WERI-Rb-1 (cell line): ENCODE data around the gene KRTAP5-1.
"Not testable (repeated sequence)": the region's sequence is repeated elsewhere in the genome, so short reads cannot be mapped to it uniquely, and the experiment has no call there.

Source experiments
- DNase-seq: peaks from one replicate; pipeline ENCODE4 v3.0.0-alpha.2; 2020
- H3K27ac ChIP-seq: fragments of 250-450 bp; sonication (Bioruptor Pico); 2 replicates; pipeline ENCODE4 v1.5.1; 2020; ENCODE audit warnings: mild to moderate bottlenecking, moderate library complexity
- H3K27me3 ChIP-seq: fragments of 250-450 bp; sonication (Bioruptor Pico); 2 replicates; pipeline ENCODE4 v1.5.1; 2021; ENCODE audit warnings: mild to moderate bottlenecking, low read depth, moderate library complexity; ENCODE audit not compliant: insufficient read depth, severe bottlenecking
- H3K36me3 ChIP-seq: fragments of 250-450 bp; sonication (Bioruptor Pico); 2 replicates; pipeline ENCODE4 v1.5.1; 2020; ENCODE audit warnings: mild to moderate bottlenecking, moderate library complexity
- H3K4me3 ChIP-seq: 2 replicates; pipeline ENCODE4 v1.5.1; 2011; ENCODE audit warnings: low read depth, mild to moderate bottlenecking, control low read depth, low read length
- H3K9me3 ChIP-seq: fragments of 250-450 bp; sonication (Bioruptor Pico); 2 replicates; pipeline ENCODE4 v1.5.1; 2021; ENCODE audit warnings: mild to moderate bottlenecking, moderate library complexity; ENCODE audit not compliant: severe bottlenecking
- CTCF ChIP-seq: IDR thresholded peaks from 2 replicates; pipeline ENCODE4 v1.5.1; 2011; ENCODE audit warnings: low read depth, mild to moderate bottlenecking, control low read depth, inconsistent platforms, low read length

The KRTAP5-1 gene

GRCh38 chr11:1597994-1598380 lies 12.9 kb upstream of the KRTAP5-1 start, which contains the start of gene KRTAP5-2:
KRTAP5-2 (minus strand) TSS chr11:1598294; CDS start chr11:1598250, 44 bp downstream.
- Histone ChIP-seq H3K27me3 (peaks cover 49% of the 10 kb centered on the region), H3K9me3 (no peaks in the 10 kb centered on the region), H3K27ac (no peak within 1 kb of the TSS), H3K36me3 (no peaks in the 10 kb centered on the region), H3K4me3 (no peak within 1 kb of the TSS)
- TF ChIP-seq CTCF, result no peak
- DNase-seq, result no peak

- TF ChIP-seq CTCF, result no peak
- no peak overlapping the region for H3K4me3 ChIP-seq
- no peak overlapping the region for H3K27ac ChIP-seq
- no peaks in the 10 kb centered on the region for H3K9me3 ChIP-seq
- no peak for DNase-seq
- no peaks in the 10 kb centered on the region for H3K36me3 ChIP-seq
- H3K27me3 ChIP-seq, result peaks cover 52% of the 10 kb centered on the region
These were observed 12.4 kb upstream of the KRTAP5-1 start for GRCh38 chr11:1597331-1597993.

- H3K27ac ChIP-seq, DNase-seq, H3K36me3 ChIP-seq, H3K9me3 ChIP-seq, H3K4me3 ChIP-seq: not testable (repeated sequence)
- peaks cover 51% of the 10 kb centered on the region for H3K27me3 ChIP-seq
These were observed 11.6 kb upstream of the KRTAP5-1 start for GRCh38 chr11:1596576-1597121.

GRCh38 chr11:1595994-1596575 lies 11.0 kb upstream of the KRTAP5-1 start:
- not testable (repeated sequence) for H3K27ac ChIP-seq, DNase-seq, H3K9me3 ChIP-seq, H3K36me3 ChIP-seq, H3K4me3 ChIP-seq
- H3K27me3 ChIP-seq, result peaks cover 51% of the 10 kb centered on the region

GRCh38 chr11:1592628-1593027 lies 7.5 kb upstream of the KRTAP5-1 start:
- Histone ChIP-seq H3K27me3 (peaks cover 57% of the 10 kb centered on the region), H3K36me3 (no peaks in the 10 kb centered on the region), H3K4me3 (no peak overlapping the region), H3K27ac (no peak overlapping the region), H3K9me3 (no peaks in the 10 kb centered on the region)
- no peak for TF ChIP-seq CTCF
- no peak for DNase-seq

GRCh38 chr11:1589996-1590395 lies 4.9 kb upstream of the KRTAP5-1 start:
- peaks cover 40% of the 10 kb centered on the region for H3K27me3 ChIP-seq
- no peak for TF ChIP-seq CTCF
- no peak overlapping the region for H3K27ac ChIP-seq
- no peaks in the 10 kb centered on the region for H3K36me3 ChIP-seq
- no peak overlapping the region for H3K4me3 ChIP-seq
- DNase-seq, result no peak
- no peaks in the 10 kb centered on the region for H3K9me3 ChIP-seq

- not testable (repeated sequence) for H3K27ac ChIP-seq, H3K36me3 ChIP-seq, DNase-seq, H3K4me3 ChIP-seq, H3K9me3 ChIP-seq
- H3K27me3 ChIP-seq, result peaks cover 36% of the 10 kb centered on the region
These were observed 4.3 kb upstream of the KRTAP5-1 start for GRCh38 chr11:1589191-1589963.
